NK-92 (cell line): ENCODE data around the gene SIX5.
"Not testable (repeated sequence)": the region's sequence is repeated elsewhere in the genome, so short reads cannot be mapped to it uniquely, and the experiment has no call there.

Experiments
- DNase-seq: peaks from one replicate; lab custom pipeline; 2025; ENCODE audit not compliant: unreplicated experiment; lab: John Stamatoyannopoulos, UW

Gene SIX5

DNA sequence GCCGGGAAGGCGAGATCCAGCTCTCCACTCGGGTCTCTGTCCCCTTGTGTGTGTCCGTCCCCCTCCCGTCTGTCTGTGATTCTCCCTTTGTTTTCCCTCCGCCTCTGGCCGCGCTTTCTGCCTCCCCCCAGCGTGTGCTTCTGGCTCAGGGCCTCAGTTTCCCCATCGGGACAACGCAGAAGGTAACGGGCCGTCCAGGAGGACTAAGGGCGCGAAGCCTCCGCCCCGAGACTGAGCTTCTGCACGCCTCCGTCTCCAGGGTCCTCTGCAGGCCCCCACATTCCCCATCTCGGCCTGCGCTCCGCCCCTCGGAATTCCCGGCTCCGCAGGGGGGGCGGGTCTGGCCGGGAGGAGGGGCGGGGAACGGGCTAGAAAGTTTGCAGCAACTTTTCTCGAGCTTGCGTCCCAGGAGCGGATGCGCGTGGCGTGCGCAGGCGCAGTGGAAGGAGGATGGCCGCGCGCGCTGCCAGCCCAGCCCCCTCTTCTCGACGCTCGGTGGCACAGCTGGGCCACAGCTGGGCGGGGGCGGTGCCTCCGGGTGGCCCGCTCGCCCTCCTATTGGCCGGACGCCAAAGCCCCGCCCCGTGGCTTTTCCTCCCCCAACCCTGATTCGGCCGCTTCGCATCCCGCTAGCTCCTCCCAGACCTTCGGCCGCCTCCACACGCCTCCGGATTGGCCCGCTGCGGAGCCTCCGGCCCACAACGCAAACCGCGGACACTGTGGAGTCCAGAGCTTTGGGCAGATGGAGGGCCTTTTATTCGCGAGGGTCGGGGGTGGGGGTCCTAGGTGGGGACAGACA is at the start of gene SIX5:
Gene SIX5 (minus strand): TSS at position 269 of the 799 bp plus-strand sequence. CDS start 408 bp downstream, outside the sequence.
- DNase-seq: peak; percentile 44

GRCh38 chr19:45817725-45818301 is 48.8 kb upstream of the SIX5 start:
- DNase-seq: no peak

GRCh38 chr19:45817010-45817724 is 48.1 kb upstream of the SIX5 start:
- peak; percentile 84 for DNase-seq

- no peak for DNase-seq
These were observed 47.4 kb upstream of the SIX5 start for GRCh38 chr19:45816236-45817009.

DNA sequence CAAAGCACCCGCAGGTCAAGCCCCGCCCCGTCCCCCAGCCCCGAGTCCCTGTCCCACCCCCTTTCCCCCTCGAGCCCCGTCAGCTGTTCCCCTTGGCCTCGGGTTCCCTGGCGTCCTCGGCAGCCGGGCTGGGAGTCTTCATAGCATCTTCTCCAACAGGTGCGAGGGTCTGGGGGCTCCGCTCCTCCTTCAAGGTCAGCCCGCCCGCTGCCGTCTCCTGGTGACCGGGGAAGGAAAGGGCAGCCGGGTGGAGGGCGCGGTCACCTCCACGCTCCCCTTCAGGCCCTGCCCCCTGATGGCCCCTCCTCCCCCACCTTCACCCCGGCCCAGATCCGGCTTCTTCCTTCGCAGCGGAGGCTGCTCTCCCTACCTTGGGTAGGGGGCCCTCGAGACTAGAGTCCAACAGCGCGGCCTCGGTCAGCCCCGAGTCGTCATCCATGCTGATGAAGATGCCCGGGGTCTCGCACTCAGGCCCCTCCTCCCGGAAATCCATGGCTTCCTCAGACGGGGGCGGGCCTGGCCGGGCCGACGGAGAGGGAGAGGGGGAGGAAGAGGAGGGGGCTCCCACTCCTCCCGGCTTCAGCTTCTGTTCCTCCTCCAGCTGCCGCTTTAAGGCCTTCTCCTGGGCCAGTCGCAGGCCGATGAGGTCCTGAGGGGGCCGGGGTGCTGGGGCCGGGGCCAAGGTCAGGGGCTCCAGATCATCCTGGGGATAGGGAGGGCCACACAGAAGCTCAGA is 46.6 kb upstream of the SIX5 start:
- DNase-seq: no peak

GRCh38 chr19:45814851-45815480 is 45.9 kb upstream of the SIX5 start, which contains the start of gene RSPH6A:
Gene RSPH6A (minus strand): TSS chr19:45815308. CDS start chr19:45815176, 132 bp downstream.
- no peak for DNase-seq

GRCh38 chr19:45814166-45814780 is 45.2 kb upstream of the SIX5 start:
- no peak for DNase-seq

DNA sequence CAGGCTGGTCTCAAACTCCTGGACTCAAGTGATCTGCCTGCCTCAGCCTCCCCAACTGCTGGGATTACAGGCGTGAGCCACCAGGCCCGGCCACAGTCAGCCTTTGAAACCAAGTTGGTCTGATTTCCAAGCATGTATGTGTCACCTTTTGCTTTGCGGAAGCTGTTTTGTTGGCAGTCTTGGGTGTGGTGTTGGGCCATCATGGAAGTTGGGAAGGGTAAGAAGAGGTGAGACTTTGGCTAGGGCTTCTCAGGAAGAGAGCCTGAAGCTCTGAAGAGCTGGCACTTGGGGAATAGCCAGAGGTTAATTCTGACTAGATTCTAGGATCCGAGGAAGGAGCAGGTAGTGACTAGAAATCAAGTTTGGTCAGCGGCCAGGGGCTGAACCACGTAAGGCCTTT is 43.2 kb upstream of the SIX5 start:
- DNase-seq: no peak

DNA sequence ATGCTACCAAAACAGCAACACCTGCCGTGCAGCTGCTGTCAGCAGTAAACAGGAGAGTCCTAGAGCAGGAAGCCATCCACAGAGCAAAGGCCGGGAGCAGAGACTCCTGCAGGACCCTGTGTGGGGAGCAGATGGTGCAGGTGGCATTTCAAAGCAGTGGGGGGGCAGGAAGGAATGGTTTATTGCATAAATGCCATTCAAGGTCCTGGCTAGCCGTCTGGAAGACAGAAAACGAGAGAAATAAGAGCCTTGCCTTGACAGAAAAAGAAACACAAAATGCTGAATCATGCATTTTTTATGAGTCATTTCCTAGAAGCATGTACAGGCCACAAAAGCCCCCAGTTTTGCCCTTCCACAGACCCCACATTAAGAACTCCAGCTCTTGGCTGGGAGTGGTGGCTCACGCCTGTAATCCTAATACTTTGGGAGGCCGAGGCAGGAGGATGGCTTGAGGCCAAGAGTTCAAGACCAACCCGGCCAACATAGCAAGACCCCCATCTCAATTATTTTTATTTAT is 40.6 kb upstream of the SIX5 start:
- no peak for DNase-seq

DNA sequence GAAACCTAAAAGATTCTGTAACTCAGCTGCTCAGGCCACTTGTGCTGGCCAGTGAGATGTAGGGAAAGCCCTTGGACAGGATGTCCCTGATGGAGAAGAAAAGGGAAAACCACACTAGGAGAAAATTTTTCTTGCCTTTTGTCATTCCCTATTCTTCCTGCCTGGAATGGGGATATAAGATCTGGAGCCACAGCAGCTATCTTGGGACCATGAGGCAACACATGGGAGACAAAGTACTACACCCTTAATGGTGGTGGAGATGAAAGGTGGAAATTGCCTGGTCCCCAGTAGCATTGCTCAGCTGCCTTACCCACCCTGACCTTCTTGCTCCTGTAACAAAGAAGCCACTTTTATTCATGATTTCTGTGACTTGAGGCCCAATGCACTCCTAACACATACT is 36.7 kb upstream of the SIX5 start:
- DNase-seq: no peak

- DNase-seq: no peak
These were observed 35.8 kb upstream of the SIX5 start for GRCh38 chr19:45804959-45805230.

DNA sequence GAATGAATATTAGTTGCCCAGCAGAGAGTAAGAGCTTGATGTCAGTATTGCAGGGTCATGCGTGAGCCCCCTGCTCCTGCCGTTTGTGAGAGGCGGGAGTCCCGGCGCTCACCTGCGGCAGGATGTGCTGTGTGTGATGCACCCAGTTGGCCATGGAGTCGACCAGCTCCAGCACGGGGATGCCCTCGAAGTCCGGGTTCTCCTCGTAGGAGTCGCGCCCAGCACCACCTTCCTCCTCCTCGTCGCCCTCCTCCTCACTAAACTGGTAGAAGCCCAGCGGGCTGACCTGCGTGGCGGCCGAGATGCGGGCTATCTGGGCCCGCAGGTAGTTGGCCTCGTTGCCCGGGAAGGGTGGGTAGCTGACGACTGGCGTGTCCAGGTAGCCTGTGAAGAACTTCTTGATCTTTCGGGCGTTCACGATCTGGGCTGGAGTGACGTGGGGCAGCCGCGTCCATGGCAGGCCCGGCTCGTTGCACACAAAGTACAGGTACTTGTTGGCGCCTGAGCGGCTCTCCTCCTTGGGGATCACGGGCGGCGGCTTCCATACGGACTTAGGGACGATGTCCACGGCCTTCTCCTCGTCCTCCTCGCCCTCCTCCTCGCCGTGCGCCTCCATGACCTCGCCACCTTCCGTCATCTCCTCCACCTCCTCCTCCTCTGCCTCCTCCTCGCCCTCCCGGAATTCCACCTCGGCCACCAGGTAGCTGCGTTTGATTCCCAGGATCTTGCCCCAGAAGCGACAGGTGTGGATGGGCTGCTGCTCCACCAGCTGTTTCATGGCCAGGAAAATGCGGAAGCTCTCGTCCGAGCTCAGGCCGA is 35.3 kb upstream of the SIX5 start:
- no peak for DNase-seq

GRCh38 chr19:45801603-45802175 is 32.6 kb upstream of the SIX5 start:
- no peak for DNase-seq

- DNase-seq: no peak
These were observed 31.1 kb upstream of the SIX5 start for GRCh38 chr19:45800070-45800553.

GRCh38 chr19:45799541-45799940 is 30.5 kb upstream of the SIX5 start:
- DNase-seq: not testable (repeated sequence)

DNA sequence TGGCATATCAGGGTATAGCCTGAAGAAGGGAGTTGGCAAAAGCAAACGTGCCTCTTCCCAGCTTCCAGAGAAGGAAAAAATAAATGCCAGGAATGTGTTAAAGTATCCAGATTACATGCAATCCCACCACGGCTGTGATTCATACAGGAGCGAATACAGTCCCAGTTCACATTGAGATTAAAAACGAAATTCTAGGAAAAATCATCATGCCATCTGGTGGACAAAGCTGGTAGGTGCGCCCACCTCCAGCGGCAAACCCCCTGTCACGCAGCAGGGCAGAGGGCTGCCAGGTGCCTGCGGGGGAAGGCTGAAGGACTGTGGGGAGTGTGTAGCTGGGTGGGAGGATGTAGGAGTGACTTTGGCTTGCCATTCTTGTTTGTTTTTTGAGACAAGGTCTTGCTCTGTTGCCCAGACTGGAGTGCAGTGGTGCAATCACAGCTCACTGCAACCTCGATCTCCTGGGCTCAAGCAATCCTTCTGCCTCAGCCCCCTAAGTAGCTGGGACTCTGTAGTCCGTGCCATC is 30.0 kb upstream of the SIX5 start:
- no peak for DNase-seq

GRCh38 chr19:45794627-45795026 is 25.6 kb upstream of the SIX5 start:
- no peak for DNase-seq

DNA sequence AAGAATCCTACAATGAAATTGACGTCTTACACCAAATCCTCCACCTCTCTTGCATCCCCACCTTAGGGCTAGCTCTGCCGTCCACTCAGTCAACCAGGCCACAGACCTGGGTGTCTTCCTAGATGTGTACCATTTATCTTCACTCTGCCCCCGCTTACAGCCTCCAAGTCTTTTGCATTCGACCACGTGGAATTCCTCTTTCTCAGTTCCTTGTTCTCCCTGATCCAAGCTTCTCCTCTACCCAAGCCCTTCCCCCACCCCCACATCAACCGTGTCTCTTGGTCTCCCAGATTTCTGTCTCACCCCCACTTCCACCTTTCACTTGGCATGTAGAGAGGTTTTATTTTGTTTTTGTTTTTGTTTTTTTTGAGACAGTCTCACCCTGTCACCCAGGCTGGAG is 24.8 kb upstream of the SIX5 start:
- DNase-seq: no peak
